Islet precursor cell (in vitro differentiated cells): ENCODE measurements around the gene SH3D19.
"Not testable (repeated sequence)": the region's sequence is repeated elsewhere in the genome, so short reads cannot be mapped to it uniquely, and the experiment has no call there.

ENCODE experiments used
- DNase-seq: peaks from one replicate; pipeline ENCODE4 v3.0.0-alpha.2; 2018

The SH3D19 gene

DNA sequence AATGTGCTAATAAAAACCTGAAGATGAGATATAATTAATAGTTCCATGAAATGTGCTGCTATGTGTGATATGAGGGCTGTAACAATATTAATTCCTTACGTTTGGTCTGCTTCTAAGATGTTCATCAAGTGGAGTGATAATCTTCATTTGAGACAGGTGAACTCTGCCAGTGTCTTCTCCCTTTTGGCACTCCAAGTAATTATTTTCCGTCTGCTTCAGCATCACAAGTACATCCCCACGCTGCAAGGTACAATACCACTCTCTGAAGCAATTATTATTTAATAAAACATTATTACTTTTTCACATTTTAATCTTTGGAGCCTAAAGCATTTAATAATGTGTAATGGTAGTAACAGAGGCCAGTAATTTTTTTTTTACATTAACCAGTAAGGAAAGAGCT lies 181.6 kb downstream of the SH3D19 start:
- DNase-seq, result no peak

DNA sequence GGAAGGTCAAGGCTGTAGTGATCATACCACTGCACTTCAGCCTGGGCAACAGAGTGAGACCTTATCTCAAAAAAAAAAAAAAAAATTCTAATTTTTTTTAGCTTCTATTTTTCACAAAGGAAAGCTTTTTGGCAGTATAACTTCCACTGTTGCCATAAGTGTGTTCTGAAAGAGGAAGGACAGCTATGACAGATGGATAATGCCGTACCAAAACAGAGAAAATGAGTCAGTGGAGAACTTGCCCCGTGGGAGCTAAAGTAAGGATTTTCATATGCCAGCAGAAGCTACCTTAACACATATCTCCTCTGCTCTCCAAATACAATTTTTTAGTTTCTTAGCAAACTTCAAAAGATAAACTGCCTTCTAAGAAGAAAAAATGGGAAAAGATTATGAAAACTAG lies 182.2 kb downstream of the SH3D19 start:
- DNase-seq, result no peak

DNA sequence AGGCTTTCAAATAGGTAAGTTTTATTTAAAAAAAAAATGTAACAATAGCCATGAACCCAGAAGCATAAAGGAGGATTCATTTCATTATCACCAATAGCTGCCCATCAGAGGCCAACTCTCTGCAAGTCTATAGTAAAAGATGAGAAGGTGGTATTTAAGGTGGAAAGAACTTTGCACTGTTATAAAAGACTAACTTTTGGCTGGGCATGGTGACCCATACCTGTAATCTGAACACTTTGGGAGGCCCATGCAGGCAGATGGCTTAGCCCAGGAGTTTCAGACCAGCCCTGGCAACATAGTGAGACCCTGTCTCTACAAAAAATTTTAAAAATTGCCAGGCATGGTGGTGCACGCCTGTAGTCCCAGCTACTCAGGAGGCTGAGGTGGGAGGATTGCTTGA lies 182.6 kb downstream of the SH3D19 start:
- DNase-seq, result no peak

DNA sequence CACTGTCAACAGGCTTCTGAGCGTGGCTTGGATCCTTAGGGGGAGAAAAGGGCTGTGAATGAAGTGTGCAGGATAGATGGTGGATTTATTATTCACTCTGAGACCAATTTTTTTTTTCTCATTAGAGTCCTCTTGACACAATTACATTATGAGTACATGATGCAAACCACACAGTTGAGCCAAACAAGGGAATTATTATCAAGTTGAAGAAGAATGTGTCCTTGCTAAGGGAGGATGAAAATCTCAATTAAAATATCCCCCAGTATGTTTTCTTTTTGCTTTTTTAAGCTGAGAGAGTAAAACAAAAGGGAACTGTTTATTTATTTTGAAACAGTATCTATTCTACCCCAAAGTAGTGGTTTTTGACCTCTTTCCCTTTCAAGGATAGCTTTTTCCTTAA lies 185.6 kb downstream of the SH3D19 start:
- no peak for DNase-seq

DNA sequence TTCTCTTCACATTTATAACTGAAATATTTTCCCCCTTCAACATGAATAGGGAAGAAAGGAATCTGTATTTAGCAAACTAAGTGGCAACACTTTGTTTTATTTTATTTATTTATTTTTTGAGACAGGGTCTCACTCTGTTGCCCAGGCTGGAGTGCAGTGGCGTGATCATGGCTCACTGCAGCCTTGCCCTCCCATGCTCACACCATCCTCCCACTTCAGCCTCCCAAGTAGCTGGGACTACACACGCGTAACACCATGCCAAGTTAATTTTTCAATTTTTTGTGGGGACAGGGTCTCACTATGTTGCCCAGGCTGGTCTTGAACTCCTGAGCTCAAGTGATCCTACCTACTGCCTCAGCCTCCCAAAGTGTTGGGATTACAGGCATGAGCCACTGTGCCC lies 189.4 kb downstream of the SH3D19 start:
- DNase-seq, result not testable (repeated sequence)

DNA sequence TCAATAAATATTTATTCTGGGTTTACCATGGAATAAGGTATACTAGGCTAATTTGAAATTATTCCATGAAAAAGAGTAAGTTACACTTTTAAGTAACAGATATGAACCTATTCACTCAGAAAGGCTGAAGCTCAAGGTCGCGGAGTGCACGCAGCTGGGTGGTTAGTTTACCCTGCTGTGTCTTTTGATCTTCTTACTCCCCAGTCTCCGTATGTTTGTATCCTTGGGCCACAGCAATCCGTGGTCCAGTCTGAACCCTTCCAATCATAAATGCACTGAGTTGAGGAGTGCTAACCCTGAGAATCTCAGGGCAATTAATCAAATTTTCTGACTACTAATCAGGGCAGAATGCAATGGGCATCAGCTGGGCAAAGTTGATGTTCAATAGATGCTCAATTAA lies 192.1 kb downstream of the SH3D19 start:
- DNase-seq, result no peak

DNA sequence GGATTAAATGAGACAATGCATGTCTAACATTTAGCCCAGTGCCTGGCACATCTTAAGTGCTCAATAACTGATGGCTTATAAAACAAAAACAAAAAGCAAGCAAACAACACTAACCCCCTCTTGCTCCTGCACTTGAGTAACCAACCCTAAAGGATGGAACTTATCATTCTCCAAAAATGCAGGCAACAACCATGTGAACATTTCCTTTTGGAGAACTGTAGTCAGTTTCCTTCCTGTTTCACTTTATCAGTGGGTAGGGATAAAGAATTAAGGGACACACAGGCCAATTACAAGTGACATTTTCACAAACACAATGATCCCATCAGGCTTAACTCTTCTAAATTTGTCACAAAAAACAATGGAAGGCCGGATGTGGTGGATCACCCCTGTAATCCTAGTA lies 195.6 kb downstream of the SH3D19 start:
- DNase-seq, result no peak

DNA sequence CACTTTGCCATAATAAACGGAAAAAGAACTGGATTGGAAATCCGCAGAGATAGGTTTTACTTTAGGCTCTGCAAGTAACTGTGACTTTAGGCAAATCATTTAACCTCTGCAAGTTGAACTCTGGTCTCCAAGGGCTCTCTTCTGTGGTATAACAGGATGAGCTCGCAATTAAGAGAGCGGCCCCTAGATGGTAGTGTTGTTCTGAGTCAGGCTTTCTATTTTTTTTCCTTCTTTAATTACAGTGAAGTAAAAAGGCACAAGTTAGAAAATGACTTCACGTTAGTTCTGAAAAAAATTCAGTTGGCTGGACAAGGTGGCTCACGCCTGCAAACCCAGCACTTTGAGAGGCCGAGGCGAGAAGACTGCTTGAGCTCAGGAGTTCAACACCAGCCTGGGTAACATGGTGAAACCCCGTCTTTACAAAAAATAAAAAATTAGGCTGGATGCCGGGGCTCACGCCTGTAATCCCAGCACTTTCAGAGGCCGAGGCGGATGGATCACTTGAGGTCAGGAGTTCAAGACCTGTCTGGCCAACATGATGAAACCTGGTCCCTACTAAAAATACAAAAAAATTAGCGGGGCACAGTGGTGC lies 207.9 kb downstream of the SH3D19 start:
- peak; percentile 82 for DNase-seq

DNA sequence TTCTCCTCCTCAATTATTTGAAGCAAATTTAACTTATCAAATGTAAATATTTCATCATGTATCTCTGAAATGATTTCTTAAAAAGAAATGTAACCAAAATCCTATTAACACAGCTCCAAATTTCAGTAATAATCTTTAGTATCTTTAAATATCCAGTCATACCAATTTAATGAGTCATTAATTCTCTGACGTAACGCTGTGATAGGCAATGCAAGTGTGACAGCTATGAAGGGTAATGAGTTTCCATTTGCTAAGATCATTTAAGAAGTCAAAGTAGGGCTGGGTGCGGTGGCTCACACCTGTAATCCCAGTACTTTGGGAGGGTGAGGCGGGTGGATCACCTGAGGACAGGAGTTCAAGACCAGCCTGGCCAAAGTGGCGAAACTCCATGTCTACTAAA lies 210.4 kb downstream of the SH3D19 start:
- DNase-seq, result no peak

DNA sequence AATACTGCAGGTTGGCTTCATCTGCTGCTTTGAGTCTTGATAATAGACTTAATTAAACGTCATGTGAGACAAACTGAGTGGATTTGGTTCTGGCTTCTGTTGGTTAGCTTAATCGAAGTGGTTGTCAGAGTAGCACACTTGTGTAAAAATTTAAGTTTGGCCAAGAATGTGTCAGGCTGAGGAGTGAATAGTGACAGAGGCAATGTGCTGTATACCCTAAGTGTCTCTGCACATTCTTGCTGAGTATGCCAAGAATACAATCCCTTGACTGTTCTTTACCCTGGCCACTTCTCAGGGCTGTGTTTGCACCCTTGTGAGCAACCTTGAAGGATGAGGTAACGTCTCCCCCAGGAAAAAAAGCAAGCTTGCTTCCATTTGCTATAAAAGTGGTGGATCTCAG lies 211.1 kb downstream of the SH3D19 start:
- DNase-seq, result no peak

DNA sequence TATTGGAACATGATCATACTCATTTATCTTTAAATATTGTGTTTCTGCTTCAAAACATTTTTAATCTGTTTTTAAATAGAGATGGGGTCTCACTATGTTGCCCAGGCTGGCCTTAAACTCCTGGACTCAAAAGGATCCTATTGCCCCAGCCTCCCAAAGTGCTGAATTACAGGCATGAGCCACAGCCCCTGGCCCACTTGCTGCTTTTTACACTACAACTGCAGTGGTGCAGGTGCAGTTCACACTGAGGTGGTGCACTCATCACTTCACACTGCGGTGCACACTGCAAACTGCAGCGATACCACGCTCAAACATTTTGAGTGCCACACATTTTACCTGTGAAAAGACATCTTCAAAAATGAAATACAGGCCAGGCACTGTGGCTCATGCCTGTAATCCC lies 215.2 kb downstream of the SH3D19 start:
- no peak for DNase-seq

DNA sequence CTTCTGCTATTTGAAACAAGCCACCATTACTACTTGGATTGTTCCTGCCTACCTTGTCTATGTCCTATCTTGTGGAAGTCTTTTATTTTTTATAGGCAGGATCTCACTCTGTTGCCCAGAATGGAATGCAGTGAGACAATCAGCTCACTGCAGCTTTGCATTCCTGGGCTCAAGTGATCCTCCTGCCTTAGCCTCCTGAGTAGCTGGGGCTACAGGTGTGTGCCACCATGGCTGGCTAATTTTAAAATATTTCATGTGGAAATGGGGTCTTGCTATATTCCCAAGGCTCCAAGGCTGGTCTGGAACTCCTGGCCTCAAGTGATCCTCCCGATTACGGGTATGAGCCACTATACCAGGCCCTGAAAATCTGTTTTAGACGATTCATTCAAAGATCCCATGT lies 218.3 kb downstream of the SH3D19 start:
- no peak for DNase-seq

DNA sequence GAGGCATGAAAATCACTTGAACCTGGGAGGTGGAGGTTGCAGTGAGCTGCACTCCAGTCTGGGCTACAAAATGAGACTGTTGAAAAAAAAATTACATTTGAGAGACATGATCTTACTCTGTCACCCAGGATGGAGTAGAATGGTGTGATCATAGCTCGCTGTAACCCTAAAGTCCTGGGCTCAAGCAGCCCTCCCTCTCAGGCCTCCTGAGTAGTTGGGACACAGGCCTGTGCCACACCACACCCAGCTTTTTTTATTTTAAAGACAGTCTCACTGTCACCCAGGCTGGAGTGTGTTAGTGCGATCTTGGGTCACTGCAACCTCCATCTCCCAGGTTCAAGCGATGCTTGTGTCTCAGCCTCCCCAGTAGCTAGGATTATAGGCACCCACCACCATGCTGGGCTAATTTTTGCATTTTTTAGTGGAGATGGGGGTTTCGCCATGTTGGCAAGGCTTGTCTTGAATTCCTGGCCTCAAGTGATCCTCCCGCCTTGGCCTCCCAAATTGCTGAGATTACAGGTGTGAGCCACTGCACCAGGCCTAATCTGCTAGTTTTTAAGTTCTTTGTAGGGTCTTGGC lies 219.9 kb downstream of the SH3D19 start:
- no peak for DNase-seq

DNA sequence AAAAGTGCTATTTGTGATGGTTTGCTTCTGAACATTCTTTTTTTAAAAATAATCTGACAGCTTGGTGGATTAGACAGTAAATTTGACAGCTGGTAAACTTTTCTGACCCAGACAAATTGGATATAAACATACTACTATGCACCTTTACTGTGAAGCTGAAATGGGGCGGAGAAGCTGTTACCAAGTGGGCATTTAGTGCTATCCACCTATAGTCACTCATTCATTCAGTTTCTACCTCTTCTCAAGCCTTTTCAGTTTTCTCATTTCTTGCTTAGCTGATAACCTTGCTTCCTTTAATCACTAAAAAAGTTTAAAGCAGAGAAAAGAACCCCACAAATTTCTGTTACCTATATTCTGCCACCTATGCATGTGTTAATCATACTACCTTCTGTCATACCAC lies 220.8 kb downstream of the SH3D19 start:
- no peak for DNase-seq

DNA sequence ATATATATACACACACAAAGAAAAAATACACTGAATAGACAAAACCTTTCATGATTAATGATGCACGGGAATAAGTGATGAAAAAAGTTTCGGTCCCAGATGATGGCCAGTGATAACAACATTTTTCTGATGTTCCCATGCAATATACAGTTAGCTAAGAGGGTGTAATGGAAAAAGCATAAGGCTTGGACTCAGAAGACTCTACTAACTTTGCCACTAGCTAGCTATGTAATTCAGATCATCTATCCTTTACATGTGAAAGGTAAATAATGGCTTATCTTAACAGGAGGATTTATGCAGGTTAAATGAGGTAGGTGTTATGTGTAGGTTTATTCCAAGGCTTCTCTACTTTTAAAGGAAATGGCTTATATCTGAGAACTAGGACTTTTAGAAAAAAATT lies 221.6 kb downstream of the SH3D19 start:
- DNase-seq, result no peak

DNA sequence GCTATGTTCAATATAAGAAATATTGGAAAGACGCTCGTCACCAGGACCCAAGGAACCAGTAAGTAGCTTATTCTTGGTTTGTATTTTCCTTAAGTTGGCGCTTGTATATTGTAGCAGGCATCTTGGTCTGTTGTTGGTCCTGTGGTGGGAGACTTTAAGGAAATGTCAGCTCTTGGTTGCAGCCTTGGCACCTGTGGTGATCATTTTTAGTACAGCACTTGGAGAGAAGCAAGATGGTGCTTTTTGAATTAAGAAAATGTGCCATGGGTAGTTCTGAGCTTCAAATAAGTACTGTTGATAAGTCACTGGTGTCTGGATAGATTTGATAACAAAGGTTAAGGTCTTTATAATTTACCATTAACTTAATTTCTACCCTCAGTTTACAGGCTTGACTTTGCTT lies 224.9 kb downstream of the SH3D19 start:
- no peak for DNase-seq

DNA sequence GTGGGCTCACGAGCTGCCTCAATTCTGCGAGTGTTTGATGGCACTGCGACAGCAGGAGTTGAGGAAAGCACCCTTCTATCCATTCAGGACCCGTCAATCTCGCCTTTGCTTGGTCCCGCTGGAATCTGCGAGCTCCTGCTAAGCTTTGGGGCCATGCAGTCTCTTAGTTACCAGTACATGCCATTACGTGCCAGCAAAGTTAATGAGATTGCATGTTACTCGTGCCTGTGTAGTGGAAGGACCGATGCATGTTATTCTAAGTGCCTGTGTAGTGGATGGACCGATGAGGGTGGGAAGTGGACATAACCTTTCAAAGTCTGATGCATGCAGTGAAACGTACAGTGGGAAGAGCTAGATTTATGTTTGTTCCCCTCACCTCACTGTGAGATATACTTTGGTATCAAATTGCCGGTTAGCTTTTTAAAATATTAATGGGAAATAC lies 225.4 kb downstream of the SH3D19 start:
- DNase-seq, result no peak

DNA sequence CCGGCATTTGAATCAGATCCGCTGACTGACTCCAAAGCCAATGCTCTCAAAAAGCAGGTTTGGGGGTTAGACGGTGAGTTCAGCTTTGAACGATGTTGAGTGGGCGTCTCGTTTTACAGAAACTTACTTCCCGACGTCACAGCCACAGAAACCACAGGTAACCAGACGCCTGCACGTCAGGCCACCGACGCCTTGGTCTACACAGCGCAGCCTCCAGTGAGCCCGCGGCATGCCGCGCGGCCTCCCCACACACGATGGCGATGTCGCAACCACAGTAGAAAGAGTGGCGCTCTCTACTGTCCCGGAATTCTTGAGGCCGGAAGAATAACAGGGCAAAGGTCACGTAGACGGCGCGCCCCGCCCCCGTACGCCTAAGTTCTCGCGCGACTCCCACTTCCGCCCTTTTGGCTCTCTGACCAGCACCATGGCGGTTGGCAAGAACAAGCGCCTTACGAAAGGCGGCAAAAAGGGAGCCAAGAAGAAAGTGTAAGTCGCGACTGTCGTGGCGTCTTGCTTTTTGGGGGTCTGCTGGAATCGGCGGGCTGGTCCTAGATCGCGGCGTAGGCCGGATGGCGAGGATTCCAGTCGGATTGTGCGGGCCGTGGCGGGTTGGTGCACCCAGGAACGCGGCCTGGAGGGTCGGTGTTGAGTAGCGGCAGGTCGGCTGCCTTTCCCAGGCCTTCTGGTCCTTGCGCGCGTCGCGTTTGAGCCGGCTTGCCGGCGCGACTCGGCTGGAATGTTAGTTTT lies 226.0 kb downstream of the SH3D19 start, which contains the start of gene RPS3A:
Gene RPS3A (plus strand): TSS at position 400 of the 747 bp plus-strand sequence. CDS start 25 bp downstream, at position 425.
- peak; percentile 99 for DNase-seq

DNA sequence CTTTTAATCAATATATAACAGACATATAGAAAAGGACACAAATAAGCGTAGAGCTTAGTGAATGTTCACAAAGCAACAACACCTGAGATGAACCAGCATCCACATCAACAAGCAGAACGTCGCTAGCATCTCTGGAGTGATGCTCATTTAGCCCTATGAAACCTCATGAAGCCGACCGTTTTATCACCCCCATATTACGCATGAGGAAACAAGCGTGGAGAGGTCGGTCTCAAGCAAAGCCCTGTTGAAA lies 226.5 kb downstream of the SH3D19 start:
- DNase-seq, result no peak

DNA sequence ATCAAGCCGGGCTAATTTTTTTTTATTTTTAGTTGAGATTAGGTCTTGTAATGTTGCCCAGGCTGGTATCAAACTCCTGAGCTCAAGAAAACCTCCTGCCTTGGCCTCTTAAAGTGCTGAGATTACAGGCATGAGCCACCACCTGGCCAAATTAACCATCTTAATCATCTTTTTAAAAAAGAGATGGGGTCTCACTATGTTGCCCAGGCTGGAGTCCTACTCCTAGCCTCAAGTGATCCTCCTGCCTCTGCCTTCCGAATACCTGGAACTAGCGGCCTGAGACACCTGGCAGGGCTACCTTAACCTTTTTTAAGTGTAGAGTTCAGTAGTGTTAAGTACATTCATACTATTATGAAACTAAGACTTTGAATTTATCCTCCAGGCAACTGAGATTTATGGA lies 227.6 kb downstream of the SH3D19 start:
- no peak for DNase-seq

DNA sequence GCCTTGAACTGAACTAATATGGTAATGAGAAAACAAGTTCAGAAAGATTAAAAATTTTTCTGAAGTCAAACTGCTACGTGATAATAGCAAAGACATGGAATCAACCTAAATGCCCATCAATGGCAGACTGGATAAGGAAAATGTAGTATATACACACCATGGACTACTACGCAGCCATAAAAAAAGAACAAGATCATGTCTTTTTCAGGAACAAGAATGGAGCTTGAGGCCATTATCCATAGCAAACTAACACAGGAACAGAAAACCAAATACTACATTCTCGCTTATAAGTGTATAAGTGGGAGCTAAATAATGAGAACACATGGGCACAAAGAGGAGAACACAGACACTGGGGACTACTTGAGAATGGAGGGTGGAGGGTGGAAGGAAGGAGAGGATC lies 230.3 kb downstream of the SH3D19 start:
- DNase-seq, result no peak

DNA sequence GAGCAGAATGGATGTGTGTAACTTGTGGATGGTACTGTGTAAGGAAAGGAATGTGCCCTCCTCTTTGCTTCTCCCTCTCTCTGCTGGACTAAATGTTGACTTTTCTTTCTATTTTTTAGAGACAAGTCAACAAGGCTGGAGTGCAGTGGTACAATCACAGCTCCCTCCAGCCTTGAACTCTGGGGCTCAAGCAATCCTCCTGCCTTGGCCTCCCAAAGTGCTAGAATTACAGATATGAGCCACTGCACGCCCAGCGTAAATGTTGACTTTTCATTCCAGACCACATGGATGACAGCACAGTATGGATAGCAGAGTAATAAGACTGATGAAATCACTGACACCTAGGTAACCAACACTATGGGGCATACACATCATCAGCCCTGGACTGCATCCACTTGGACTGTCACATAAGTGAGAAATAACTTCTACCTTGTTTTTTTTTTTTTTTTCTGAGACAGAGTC lies 231.1 kb downstream of the SH3D19 start:
- DNase-seq, result no peak

DNA sequence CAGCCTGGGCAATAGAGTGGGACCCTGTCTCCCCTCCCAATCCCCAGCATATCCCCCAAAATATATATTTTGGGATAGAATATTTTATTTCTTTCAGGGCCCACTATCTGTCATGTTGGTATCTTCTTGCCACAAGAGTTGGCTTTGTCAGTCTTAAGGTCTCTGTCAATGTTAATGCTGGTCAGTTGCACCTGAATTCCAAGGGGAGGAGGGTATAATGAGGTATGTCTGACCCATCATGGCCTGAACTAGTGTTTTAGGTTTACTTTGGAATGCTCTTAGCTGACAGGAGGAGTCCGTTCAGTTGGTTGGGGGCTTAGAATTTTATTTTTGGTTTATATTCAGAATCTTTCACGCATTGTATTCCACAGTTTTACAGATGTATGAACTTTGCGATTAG lies 232.2 kb downstream of the SH3D19 start:
- no peak for DNase-seq

DNA sequence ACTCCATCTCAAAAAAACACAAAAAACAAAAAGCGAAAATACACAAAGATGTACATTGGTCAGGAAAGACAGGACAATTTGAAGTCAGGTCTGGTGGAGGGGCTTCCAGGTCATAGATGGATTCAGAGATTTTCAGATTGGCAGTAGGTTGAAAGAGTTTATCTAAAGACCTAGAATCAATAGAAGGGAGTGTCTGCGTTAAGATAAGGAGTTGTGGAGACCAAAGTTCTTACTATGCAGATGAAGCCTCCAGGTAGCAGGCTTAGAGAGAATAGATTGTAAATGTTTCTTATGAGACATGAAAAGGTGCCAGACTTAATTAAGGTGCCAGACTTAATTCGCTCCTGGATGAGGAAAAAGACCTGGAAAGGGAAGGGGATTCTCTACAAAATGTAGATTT lies 232.9 kb downstream of the SH3D19 start:
- DNase-seq, result no peak

DNA sequence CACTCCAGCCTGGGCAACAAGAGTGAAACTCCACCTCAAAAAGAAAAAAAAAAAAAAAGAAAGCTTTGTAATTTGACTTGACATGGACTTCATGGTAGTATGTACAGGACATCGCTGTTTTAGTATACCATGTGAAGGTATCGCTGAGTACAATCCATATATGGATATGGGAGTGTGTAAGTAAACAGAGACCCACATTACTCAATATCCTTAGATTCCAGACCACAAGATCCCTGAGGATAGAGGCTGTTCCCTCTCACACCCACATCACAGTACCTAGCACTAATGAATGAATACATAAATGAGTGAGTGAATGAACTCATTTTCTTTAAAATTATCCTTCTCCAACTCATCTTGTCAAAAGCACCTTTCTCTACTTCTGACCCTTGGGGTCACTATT lies 234.4 kb downstream of the SH3D19 start:
- DNase-seq, result no peak
